Fibroblast of the aortic adventitia (primary cell): ENCODE data around the gene PALD1. TPM values are rescaled to one million over a fixed set of nuclear protein-coding genes. Genes with fewer than 3 reads are reported as not detected.
"Not testable (repeated sequence)": the region's sequence is repeated elsewhere in the genome, so short reads cannot be mapped to it uniquely, and the experiment has no call there.

ENCODE experiments used
- DNase-seq: peaks from one replicate; pipeline ENCODE4 v3.0.0-alpha.2; 2010; ENCODE audit warnings: low read depth
- H3K4me3 ChIP-seq: 2 replicates; pipeline ENCODE4 v1.5.1; 2011; ENCODE audit warnings: low read depth, mild to moderate bottlenecking, control low read depth, low read length, moderate library complexity
- CTCF ChIP-seq: IDR thresholded peaks from 2 replicates; pipeline ENCODE4 v1.5.1; 2011; ENCODE audit warnings: mild to moderate bottlenecking, low read length, control low read depth, inconsistent platforms; ENCODE audit not compliant: insufficient read depth
- total RNA-seq: library from RNA; depleted of rRNA; stranded (reverse); fragments of >200 nt; gene quantifications from 2 replicates; pipeline ENCODE4 v1.2.3, GENCODE V29; 2012; ENCODE audit warnings: low replicate concordance

The PALD1 gene
- total RNA-seq, 1 donor, result 0.18 TPM

- no peak overlapping the region for H3K4me3 ChIP-seq
- peak; percentile 32 for DNase-seq
- no peak for TF ChIP-seq CTCF
Observed at GRCh38 chr10:70481831-70482530, 3.4 kb downstream of the PALD1 start.

GRCh38 chr10:70482982-70483760 lies 4.6 kb downstream of the PALD1 start:
- DNase-seq, result no peak

DNA sequence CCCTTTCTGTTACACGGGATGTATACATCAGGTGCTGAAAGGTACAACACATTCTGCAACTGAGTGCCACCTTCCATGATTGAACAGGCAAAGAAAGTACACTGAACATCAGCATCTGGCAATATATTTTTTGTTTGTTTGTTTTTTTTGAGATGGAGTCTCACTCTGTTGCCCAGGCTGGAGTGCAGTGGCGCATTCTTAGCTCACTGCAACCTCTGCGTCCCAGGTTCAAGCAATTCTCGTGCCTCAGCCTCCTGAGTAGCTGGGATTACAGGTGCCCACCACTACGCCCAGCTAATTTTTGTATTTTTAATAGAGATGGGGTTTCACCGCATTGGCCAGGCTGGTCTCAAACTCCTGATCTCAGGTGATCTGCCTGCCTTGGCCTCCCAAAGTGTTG lies 5.3 kb downstream of the PALD1 start:
- not testable (repeated sequence) for DNase-seq, H3K4me3 ChIP-seq

More at GRCh38 chr10:70482982-70483760, 4.6 kb downstream of the PALD1 start:
- no peak for TF ChIP-seq CTCF
- H3K4me3 ChIP-seq, result no peak overlapping the region

DNA sequence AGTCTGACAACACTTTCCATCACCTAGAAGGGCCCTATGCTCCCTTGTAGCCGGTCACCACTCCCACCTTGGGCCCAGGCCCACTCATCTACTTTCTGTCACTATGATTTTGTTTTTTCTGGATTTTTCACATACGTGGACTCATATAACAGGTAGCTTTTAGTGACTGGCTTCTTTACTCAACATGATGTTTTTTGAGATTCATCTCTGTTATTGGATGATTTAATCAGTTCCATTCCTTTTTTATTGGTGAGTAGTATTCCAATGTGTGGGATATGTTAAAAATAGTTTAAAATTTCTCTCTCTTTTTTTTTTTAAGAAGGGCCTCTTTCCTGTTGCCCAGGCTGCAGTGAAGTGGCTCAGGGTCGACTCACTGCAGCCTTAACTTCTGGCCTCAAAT lies 9.3 kb downstream of the PALD1 start:
- H3K4me3 ChIP-seq, result no peak overlapping the region
- no peak for DNase-seq
- no peak for TF ChIP-seq CTCF

- no peak for DNase-seq
- no peak overlapping the region for H3K4me3 ChIP-seq
- no peak for TF ChIP-seq CTCF
Observed at GRCh38 chr10:70490142-70490541, 11.6 kb downstream of the PALD1 start.

GRCh38 chr10:70491614-70492013 lies 13.0 kb downstream of the PALD1 start:
- no peak for TF ChIP-seq CTCF
- no peak overlapping the region for H3K4me3 ChIP-seq
- no peak for DNase-seq

GRCh38 chr10:70492786-70493659 lies 14.5 kb downstream of the PALD1 start:
- TF ChIP-seq CTCF, result no peak
- no peak for DNase-seq

More at GRCh38 chr10:70492786-70493659, 14.5 kb downstream of the PALD1 start:
- H3K4me3 ChIP-seq, result no peak overlapping the region
